Amniotic stem cell (primary cell): ENCODE data around the gene FOXL3.

Experiments
- DNase-seq: peaks from one replicate; lab custom pipeline; 2025; lab: John Stamatoyannopoulos, UW

Gene FOXL3

GRCh38 chr7:266851-267840 is 22.8 kb upstream of the FOXL3 start:
- DNase-seq = no peak

- DNase-seq = no peak
Measured at GRCh38 chr7:268991-269390, 21.0 kb upstream of the FOXL3 start.

GRCh38 chr7:269721-270120 is 20.2 kb upstream of the FOXL3 start:
- DNase-seq = no peak

DNA sequence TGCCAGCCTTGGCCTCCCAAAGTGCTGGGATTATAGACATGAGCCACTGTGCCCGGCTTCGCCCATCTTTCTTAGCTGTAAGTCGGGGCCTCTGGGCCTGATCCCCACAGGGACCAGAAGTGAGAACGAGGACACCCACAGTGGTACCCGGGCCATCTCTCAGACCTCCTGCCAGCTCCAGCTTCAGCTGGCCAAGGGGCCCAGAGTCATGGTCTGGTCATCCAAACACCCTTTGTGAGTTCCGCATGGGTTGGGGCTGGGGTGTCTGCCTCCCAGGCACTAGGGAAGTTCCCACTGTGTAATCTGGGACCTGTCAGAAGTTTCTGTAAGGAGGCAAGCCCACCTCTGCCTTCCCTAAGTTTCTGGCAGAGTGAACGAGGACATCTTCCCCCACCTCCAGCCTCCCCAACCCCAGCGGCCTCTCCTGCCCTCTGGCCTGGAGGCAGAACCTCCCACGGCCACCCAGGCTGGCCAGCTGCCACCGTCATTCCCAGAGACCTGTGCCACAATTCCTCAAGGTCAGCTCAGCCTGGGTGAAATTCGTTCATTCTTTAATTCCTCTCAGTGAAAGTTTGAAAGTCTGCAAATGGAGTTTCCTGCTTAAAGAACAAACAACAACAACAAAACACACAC is 19.5 kb upstream of the FOXL3 start:
- no peak for DNase-seq

GRCh38 chr7:271266-272107 is 18.5 kb upstream of the FOXL3 start:
- DNase-seq = no peak

- no peak for DNase-seq
Measured at GRCh38 chr7:272108-272615, 17.8 kb upstream of the FOXL3 start.

DNA sequence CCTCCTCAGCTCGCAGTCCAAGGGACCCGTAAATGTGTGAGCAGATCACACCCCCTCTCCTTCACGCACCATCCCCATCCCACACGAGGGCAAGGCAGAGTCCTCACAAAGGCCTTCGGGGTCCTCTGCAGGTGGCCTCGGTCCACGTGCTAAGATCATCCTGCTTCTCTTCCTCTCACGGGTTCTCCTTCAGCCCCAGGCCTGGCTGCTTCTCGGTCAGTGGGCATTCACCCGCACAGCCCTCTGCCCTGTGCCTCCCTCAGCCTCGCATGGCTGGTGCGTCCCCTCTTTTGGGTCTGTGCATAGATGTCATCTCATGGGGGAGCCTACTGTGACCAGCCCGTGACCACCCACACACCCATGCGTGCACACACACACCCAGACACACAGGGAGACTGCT is 17.3 kb upstream of the FOXL3 start:
- DNase-seq = no peak

GRCh38 chr7:273327-273726 is 16.6 kb upstream of the FOXL3 start:
- no peak for DNase-seq

GRCh38 chr7:274266-274665 is 15.7 kb upstream of the FOXL3 start:
- no peak for DNase-seq

- DNase-seq = no peak
Measured at GRCh38 chr7:276230-276835, 13.6 kb upstream of the FOXL3 start.

GRCh38 chr7:277228-277627 is 12.7 kb upstream of the FOXL3 start:
- no peak for DNase-seq

DNA sequence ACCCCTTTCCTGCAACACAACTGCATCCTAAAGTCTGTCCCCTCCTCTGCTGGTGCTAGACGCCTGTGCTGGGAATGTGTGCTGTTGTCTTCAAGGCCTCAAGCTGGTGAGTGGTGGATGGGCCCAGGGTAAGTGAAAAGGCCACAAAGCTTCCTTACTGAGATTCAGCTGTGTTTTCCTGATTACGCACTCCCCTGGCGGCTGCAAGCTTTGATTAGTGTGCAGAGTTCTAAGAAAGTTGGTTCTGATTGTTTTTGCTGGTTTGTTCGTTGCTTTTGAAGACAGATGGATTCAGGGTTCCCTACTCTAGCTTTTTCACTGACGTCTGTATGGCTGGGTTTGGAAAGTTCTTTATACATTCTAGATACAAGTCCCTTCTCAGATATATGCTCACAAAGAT is 11.9 kb upstream of the FOXL3 start:
- no peak for DNase-seq

DNA sequence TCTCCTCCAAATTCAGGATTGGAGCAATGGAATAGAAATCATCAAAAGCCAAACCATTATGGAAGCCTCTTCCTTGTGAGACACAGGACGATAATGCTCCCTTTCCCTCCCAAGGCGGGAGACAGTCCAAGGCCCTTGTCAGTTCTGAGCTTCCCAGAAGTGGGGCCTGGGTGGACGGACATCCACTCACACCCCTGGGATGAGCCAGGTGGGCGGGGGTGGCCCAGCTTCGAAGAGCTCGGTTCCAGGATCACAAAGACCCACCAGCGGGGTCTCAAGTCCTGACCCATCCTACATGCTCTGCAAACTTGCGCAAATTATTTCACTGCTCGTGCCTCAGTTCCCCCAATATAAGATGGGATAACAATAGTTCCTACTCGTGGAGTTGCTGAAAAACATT is 10.1 kb upstream of the FOXL3 start:
- no peak for DNase-seq

DNA sequence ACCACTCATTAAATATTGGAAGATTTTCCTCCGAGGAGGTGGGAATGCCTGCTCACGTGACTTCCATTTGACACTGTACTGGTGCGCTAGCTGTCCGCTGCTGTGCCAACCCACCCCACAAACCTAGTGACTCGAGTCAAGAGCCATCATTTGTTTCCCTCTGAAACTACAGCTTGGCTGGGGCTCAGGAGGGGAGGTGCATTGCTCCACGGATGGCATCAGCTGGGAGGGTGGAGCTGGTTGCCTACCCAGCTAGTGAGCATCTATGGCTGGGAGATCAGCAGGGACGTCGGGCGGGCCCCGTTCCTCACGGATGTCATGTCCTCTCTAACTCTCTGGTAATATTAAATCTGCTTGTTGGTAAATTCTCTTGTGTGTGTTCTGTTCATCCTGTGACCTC is 9.5 kb upstream of the FOXL3 start:
- DNase-seq = no peak

DNA sequence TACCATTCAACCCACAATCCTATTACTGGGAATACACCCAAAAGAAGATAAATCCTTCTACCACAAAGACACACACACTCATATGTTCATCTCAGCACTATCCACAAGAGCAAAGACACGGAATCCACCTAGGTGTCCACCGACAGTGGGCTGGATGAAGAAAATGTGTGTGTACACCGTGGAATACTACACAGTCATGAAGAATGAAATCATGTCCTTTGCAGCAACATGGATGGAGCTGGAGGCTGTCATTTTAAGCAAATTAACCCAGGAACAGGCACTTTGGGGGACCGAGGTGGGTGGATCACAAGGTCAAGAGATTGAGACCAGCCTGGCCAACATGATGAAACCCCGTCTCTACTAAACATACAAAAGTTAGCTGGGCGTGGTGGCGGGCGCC is 8.3 kb upstream of the FOXL3 start:
- no peak for DNase-seq

DNA sequence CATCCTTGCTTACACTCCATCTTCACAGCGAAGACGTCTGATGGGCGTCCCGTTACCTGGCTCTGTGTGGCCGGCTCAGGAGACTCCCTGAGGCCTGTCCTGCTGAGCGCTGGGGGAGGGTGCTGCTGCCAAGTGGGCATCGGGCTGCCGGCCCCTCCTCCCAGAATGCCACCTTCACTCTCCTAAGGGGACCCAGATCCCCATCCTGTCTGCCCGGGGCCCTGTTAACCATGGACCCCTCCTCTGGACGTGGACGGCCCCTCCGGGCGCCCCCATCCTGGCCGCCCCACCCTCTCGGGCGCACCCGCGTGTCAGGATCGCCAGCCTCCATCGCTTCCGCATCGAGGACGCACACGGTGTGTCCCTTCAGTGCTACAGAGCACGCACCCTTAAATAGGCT is 7.3 kb upstream of the FOXL3 start:
- DNase-seq = no peak

GRCh38 chr7:284762-285722 is 4.9 kb upstream of the FOXL3 start:
- DNase-seq = no peak

DNA sequence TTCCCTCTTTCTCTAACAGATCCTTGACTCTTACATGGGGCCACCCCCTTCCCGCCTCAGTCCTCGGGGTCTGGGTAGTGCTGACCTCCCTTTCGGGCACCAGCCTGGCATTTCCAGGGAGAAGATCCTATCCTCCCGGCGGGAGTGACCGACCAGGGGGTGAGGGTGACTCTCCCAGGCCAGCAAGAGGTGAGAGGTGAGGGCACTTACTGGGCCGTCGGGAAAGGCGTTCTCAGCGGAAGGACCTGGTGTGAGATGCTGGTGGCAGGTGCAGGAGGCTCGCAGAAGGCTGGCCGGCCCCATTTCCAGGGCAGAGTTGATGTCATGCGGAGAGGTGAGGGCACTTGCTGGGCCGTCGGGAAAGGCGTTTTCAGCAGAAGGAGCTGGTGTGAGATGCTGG is 4.2 kb upstream of the FOXL3 start:
- no peak for DNase-seq

DNA sequence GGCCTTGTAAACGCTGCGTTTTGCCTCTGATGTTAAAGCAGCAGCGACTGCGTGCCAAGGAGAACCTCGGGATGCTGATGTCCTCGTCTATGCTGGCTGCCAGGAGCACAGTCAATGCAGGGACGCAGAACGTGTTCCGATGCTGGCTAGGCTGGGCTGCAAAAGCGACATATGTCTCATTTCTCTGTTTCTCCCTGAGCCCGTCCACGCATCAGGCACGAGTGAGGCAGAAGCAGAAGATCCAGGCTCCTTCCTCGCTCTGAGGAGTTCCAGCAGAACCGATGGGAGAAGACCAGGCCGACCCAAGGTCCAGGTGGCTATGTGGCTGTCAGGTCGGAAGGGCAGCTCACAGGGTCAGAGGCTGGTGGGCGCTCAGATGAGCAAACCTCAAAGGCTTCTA is 3.7 kb upstream of the FOXL3 start:
- no peak for DNase-seq

- no peak for DNase-seq
Measured at GRCh38 chr7:288671-289101, 1.3 kb upstream of the FOXL3 start.
